ENCODE results near the gene SBF2.
"Not testable (repeated sequence)": the region's sequence is repeated elsewhere in the genome, so short reads cannot be mapped to it uniquely, and the experiment has no call there.

SBF2 gene

GRCh38 chr11:9990221-9990973, 303.6 kb downstream of the SBF2 start:
- no peak overlapping the region for H3K4me3 ChIP-seq (ENCODE audit: control insufficient read depth, low read depth, low read length)

GRCh38 chr11:9987303-9987702, 306.7 kb downstream of the SBF2 start:
- H3K4me3 ChIP-seq (ENCODE audit: control insufficient read depth, low read depth, low read length); DNase-seq (ENCODE audit: low read depth): not testable (repeated sequence)

More at GRCh38 chr11:9990221-9990973, 303.6 kb downstream of the SBF2 start:
- DNase-seq (ENCODE audit: low read depth): no peak
- TF ChIP-seq CTCF (IDR thresholded peaks at IDR 0.05; ENCODE audit: control insufficient read depth, insufficient read depth, low read depth, low read length, missing control alignments): no peak

- no peak overlapping the region for H3K4me3 ChIP-seq (ENCODE audit: control insufficient read depth, low read depth, low read length)
- TF ChIP-seq CTCF (IDR thresholded peaks at IDR 0.05; ENCODE audit: control insufficient read depth, insufficient read depth, low read depth, low read length, missing control alignments): no peak
- DNase-seq (ENCODE audit: low read depth): no peak
Measured at GRCh38 chr11:9982796-9983579, 311.0 kb downstream of the SBF2 start.

- DNase-seq (ENCODE audit: low read depth): peak; percentile 41
- H3K4me3 ChIP-seq (ENCODE audit: control insufficient read depth, low read depth, low read length): no peak overlapping the region
- TF ChIP-seq CTCF (IDR thresholded peaks at IDR 0.05; ENCODE audit: control insufficient read depth, insufficient read depth, low read depth, low read length, missing control alignments): no peak
Measured at GRCh38 chr11:9982127-9982795, 311.8 kb downstream of the SBF2 start.

GRCh38 chr11:9980931-9981330, 313.1 kb downstream of the SBF2 start:
- no peak overlapping the region for H3K4me3 ChIP-seq (ENCODE audit: control insufficient read depth, low read depth, low read length)
- no peak for TF ChIP-seq CTCF (IDR thresholded peaks at IDR 0.05; ENCODE audit: control insufficient read depth, insufficient read depth, low read depth, low read length, missing control alignments)
- no peak for DNase-seq (ENCODE audit: low read depth)

- no peak overlapping the region for H3K4me3 ChIP-seq (ENCODE audit: control insufficient read depth, low read depth, low read length)
- TF ChIP-seq CTCF (IDR thresholded peaks at IDR 0.05; ENCODE audit: control insufficient read depth, insufficient read depth, low read depth, low read length, missing control alignments): no peak
- no peak for DNase-seq (ENCODE audit: low read depth)
Measured at GRCh38 chr11:9977554-9977953, 316.5 kb downstream of the SBF2 start.

- no peak overlapping the region for H3K4me3 ChIP-seq (ENCODE audit: control insufficient read depth, low read depth, low read length)
- no peak for TF ChIP-seq CTCF (IDR thresholded peaks at IDR 0.05; ENCODE audit: control insufficient read depth, insufficient read depth, low read depth, low read length, missing control alignments)
Measured at GRCh38 chr11:9974375-9974774, 319.6 kb downstream of the SBF2 start.

More at GRCh38 chr11:9974375-9974774, 319.6 kb downstream of the SBF2 start:
- DNase-seq (ENCODE audit: low read depth): no peak

All from AG09309 (cell line).